Mucosa of stomach (tissue), 1 donor: ENCODE results near the gene ZNF407.
"Not testable (repeated sequence)": the region's sequence is repeated elsewhere in the genome, so short reads cannot be mapped to it uniquely, and the experiment has no call there.

Experiments
- H3K27me3 ChIP-seq: one replicate; pipeline ENCODE4 v1.7.0; 2013; ENCODE audit warnings: mild to moderate bottlenecking, low read length; ENCODE audit not compliant: control insufficient read depth, insufficient read depth
- H3K36me3 ChIP-seq: one replicate; pipeline ENCODE4 v1.7.0; 2013; ENCODE audit warnings: low read length; ENCODE audit not compliant: control insufficient read depth, insufficient read depth
- H3K4me1 ChIP-seq: one replicate; pipeline ENCODE4 v1.7.0; 2013; ENCODE audit warnings: mild to moderate bottlenecking, low read length; ENCODE audit not compliant: control insufficient read depth, insufficient read depth
- H3K4me3 ChIP-seq: one replicate; pipeline ENCODE4 v1.7.0; 2013; ENCODE audit warnings: low read length
- H3K9ac ChIP-seq: one replicate; pipeline ENCODE4 v1.7.0; 2013; ENCODE audit warnings: mild to moderate bottlenecking, low read length, moderate library complexity
- H3K9me3 ChIP-seq: one replicate; pipeline ENCODE4 v1.7.0; 2013; ENCODE audit warnings: mild to moderate bottlenecking, low read length, moderate library complexity; ENCODE audit not compliant: control insufficient read depth
- donor health status: Pancreatic carcinoma.

ZNF407 gene

GRCh38 chr18:74597662-74598349 is at the start of gene ZNF407:
TSS of gene ZNF407 (plus strand) at chr18:74597870. CDS start at chr18:74631020, 33,150 bp downstream.
- no peaks in the 10 kb centered on the region for H3K27me3 ChIP-seq
- no peaks in the 10 kb centered on the region for H3K4me1 ChIP-seq
- no peaks in the 10 kb centered on the region for H3K9me3 ChIP-seq
- H3K9ac ChIP-seq, result peak within 1 kb of the TSS; percentile 94
- H3K36me3 ChIP-seq, result no peaks in the 10 kb centered on the region
- peak within 1 kb of the TSS; percentile 61 for H3K4me3 ChIP-seq

GRCh38 chr18:74549591-74550104 is 48.0 kb upstream of the ZNF407 start:
- Histone ChIP-seq H3K36me3 (no peaks in the 10 kb centered on the region), H3K4me3 (no peak overlapping the region), H3K9me3 (no peaks in the 10 kb centered on the region), H3K9ac (no peak overlapping the region), H3K4me1 (peaks cover 15% of the 10 kb centered on the region), H3K27me3 (no peaks in the 10 kb centered on the region)

GRCh38 chr18:74550886-74551285 is 46.8 kb upstream of the ZNF407 start:
- H3K4me1 ChIP-seq, result peaks cover 15% of the 10 kb centered on the region
- H3K27me3 ChIP-seq, result no peaks in the 10 kb centered on the region
- H3K9me3 ChIP-seq, result no peaks in the 10 kb centered on the region
- H3K4me3 ChIP-seq, result no peak overlapping the region
- H3K9ac ChIP-seq, result no peak overlapping the region
- no peaks in the 10 kb centered on the region for H3K36me3 ChIP-seq

GRCh38 chr18:74551452-74551851 is 46.2 kb upstream of the ZNF407 start:
- Histone ChIP-seq H3K36me3 (no peaks in the 10 kb centered on the region), H3K9me3 (no peaks in the 10 kb centered on the region), H3K4me3 (no peak overlapping the region), H3K9ac (no peak overlapping the region), H3K27me3 (no peaks in the 10 kb centered on the region), H3K4me1 (peaks cover 11% of the 10 kb centered on the region)

GRCh38 chr18:74551936-74552555 is 45.6 kb upstream of the ZNF407 start:
- Histone ChIP-seq H3K4me1 (peaks cover 6% of the 10 kb centered on the region), H3K9me3 (no peaks in the 10 kb centered on the region), H3K9ac (no peak overlapping the region), H3K4me3 (no peak overlapping the region), H3K36me3 (no peaks in the 10 kb centered on the region), H3K27me3 (no peaks in the 10 kb centered on the region)

- H3K4me3 ChIP-seq, result no peak overlapping the region
- H3K27me3 ChIP-seq, result no peaks in the 10 kb centered on the region
- H3K36me3 ChIP-seq, result no peaks in the 10 kb centered on the region
- H3K4me1 ChIP-seq, result no peaks in the 10 kb centered on the region
- H3K9ac ChIP-seq, result no peak overlapping the region
- no peaks in the 10 kb centered on the region for H3K9me3 ChIP-seq
Measured at GRCh38 chr18:74556126-74556525, 41.5 kb upstream of the ZNF407 start.

GRCh38 chr18:74558096-74558495 is 39.6 kb upstream of the ZNF407 start:
- Histone ChIP-seq H3K9ac (no peak overlapping the region), H3K9me3 (no peaks in the 10 kb centered on the region), H3K4me3 (no peak overlapping the region), H3K27me3 (no peaks in the 10 kb centered on the region), H3K36me3 (no peaks in the 10 kb centered on the region), H3K4me1 (peaks cover 11% of the 10 kb centered on the region)

- H3K27me3 ChIP-seq, result no peaks in the 10 kb centered on the region
- no peaks in the 10 kb centered on the region for H3K36me3 ChIP-seq
- no peak overlapping the region for H3K9ac ChIP-seq
- H3K4me3 ChIP-seq, result no peak overlapping the region
- peaks cover 29% of the 10 kb centered on the region for H3K4me1 ChIP-seq
- no peaks in the 10 kb centered on the region for H3K9me3 ChIP-seq
Measured at GRCh38 chr18:74562131-74562730, 35.4 kb upstream of the ZNF407 start.

GRCh38 chr18:74562775-74563174 is 34.9 kb upstream of the ZNF407 start:
- Histone ChIP-seq H3K36me3 (no peaks in the 10 kb centered on the region), H3K4me3 (no peak overlapping the region), H3K9me3 (no peaks in the 10 kb centered on the region), H3K4me1 (peaks cover 29% of the 10 kb centered on the region), H3K27me3 (no peaks in the 10 kb centered on the region), H3K9ac (no peak overlapping the region)

GRCh38 chr18:74563999-74564398 is 33.7 kb upstream of the ZNF407 start:
- Histone ChIP-seq H3K4me1 (peaks cover 29% of the 10 kb centered on the region), H3K9ac (no peak overlapping the region)

GRCh38 chr18:74565164-74565563 is 32.5 kb upstream of the ZNF407 start:
- not testable (repeated sequence) for H3K27me3 ChIP-seq, H3K9ac ChIP-seq, H3K9me3 ChIP-seq, H3K4me3 ChIP-seq, H3K36me3 ChIP-seq
- peaks cover 29% of the 10 kb centered on the region for H3K4me1 ChIP-seq

More at GRCh38 chr18:74563999-74564398, 33.7 kb upstream of the ZNF407 start:
- Histone ChIP-seq H3K9me3 (no peaks in the 10 kb centered on the region), H3K4me3 (no peak overlapping the region), H3K27me3 (no peaks in the 10 kb centered on the region), H3K36me3 (no peaks in the 10 kb centered on the region)

GRCh38 chr18:74565993-74566392 is 31.7 kb upstream of the ZNF407 start:
- not testable (repeated sequence) for H3K36me3 ChIP-seq, H3K27me3 ChIP-seq, H3K9ac ChIP-seq, H3K9me3 ChIP-seq, H3K4me3 ChIP-seq
- H3K4me1 ChIP-seq, result peaks cover 29% of the 10 kb centered on the region
